GM23338 (cell line): ENCODE data around the gene PNLIPRP2. TPM values are rescaled to one million over a fixed set of nuclear protein-coding genes. Genes with fewer than 3 reads are reported as not detected.
A peak's percentile ranks its signal among the peaks of the same experiment; 100 is the strongest.

Source experiments
- ATAC-seq: fragments of 200-7000 bp; cut with Tn5 transposase; 3 replicates; pipeline ENCODE4 v1.9.1; 2020
- DNase-seq: peaks from one replicate; pipeline ENCODE4 v3.0.0-alpha.2; 2015; ENCODE audit warnings: low spot score
- H2AFZ ChIP-seq: fragments of 200-600 bp; sonication (generic); 2 replicates; pipeline ENCODE4 v1.8.0; 2016; ENCODE audit warnings: antibody characterized with exemption, mild to moderate bottlenecking, moderate library complexity
- H3F3A ChIP-seq: fragments of 200-600 bp; sonication (generic); replicated peaks from 2 replicates; pipeline ENCODE4 v1.8.0; 2017; ENCODE audit warnings: antibody characterized with exemption, mixed run types, low read depth
- H3K27ac ChIP-seq: fragments of 200-600 bp; sonication (generic); 2 replicates; pipeline ENCODE4 v1.6.1; 2016; ENCODE audit warnings: low read depth
- H3K27me3 ChIP-seq: fragments of 200-600 bp; sonication (generic); 2 replicates; pipeline ENCODE4 v1.8.0; 2016; ENCODE audit warnings: mild to moderate bottlenecking, mixed run types, moderate library complexity; ENCODE audit not compliant: insufficient read depth
- H3K36me3 ChIP-seq: fragments of 200-600 bp; sonication (generic); 2 replicates; pipeline ENCODE4 v1.8.0; 2016; ENCODE audit warnings: mild to moderate bottlenecking; ENCODE audit not compliant: insufficient read depth
- H3K4me1 ChIP-seq: fragments of 200-600 bp; sonication (generic); 2 replicates; pipeline ENCODE4 v1.8.0; 2016; ENCODE audit warnings: mild to moderate bottlenecking, moderate library complexity; ENCODE audit not compliant: insufficient read depth
- H3K4me2 ChIP-seq: fragments of 200-600 bp; sonication (generic); 2 replicates; pipeline ENCODE4 v1.7.1; 2017; ENCODE audit warnings: mixed run types
- H3K4me3 ChIP-seq: fragments of 200-600 bp; sonication (generic); 2 replicates; pipeline ENCODE4 v1.6.1; 2016; ENCODE audit warnings: mixed run types
- H3K79me2 ChIP-seq: fragments of 200-600 bp; sonication (generic); replicated peaks from 2 replicates; pipeline ENCODE4 v1.8.0; 2017; ENCODE audit warnings: mild to moderate bottlenecking; ENCODE audit not compliant: insufficient read depth
- H3K9me2 ChIP-seq: fragments of 200-600 bp; sonication (generic); 2 replicates; pipeline ENCODE4 v1.8.0; 2017; ENCODE audit not compliant: insufficient read depth
- H4K20me1 ChIP-seq: fragments of 200-600 bp; sonication (generic); replicated peaks from 2 replicates; pipeline ENCODE4 v1.8.0; 2017; ENCODE audit warnings: mild to moderate bottlenecking; ENCODE audit not compliant: insufficient read depth
- H3K27ac Mint-ChIP-seq: 2 replicates; pipeline ENCODE4 v1.8.0; 2020; ENCODE audit warnings: inconsistent platforms, mild to moderate bottlenecking, moderate library complexity, mixed read lengths
- H3K27me3 Mint-ChIP-seq: 3 replicates; pipeline ENCODE4 v1.8.0; 2022; ENCODE audit warnings: low read depth, mild to moderate bottlenecking, moderate library complexity, mixed read lengths, inconsistent platforms; ENCODE audit not compliant: insufficient read depth, poor library complexity
- H3K36me3 Mint-ChIP-seq: 3 replicates; pipeline ENCODE4 v1.8.0; 2021; ENCODE audit warnings: low read depth, mild to moderate bottlenecking, inconsistent platforms, moderate library complexity, mixed read lengths
- H3K4me1 Mint-ChIP-seq: 3 replicates; pipeline ENCODE4 v1.8.0; 2020; ENCODE audit warnings: mild to moderate bottlenecking, inconsistent platforms, mixed read lengths
- H3K4me3 Mint-ChIP-seq: 3 replicates; pipeline ENCODE4 v1.8.0; 2021; ENCODE audit warnings: moderate library complexity, mild to moderate bottlenecking, inconsistent platforms, mixed read lengths
- H3K9me3 Mint-ChIP-seq: 3 replicates; pipeline ENCODE4 v1.8.0; 2020; ENCODE audit warnings: moderate library complexity, mild to moderate bottlenecking, inconsistent platforms, mixed read lengths
- CREB1 ChIP-seq: fragments of 250-450 bp; sonication (Bioruptor Pico); IDR thresholded peaks from 2 replicates; pipeline ENCODE4 v1.5.0; 2020; ENCODE audit warnings: low read depth, mild to moderate bottlenecking, moderate library complexity
- EZH2 ChIP-seq: fragments of 200-600 bp; sonication (generic); IDR thresholded peaks from one replicate; pipeline ENCODE4 v1.8.0; 2017; ENCODE audit warnings: antibody characterized with exemption, mild to moderate bottlenecking, low read depth; ENCODE audit not compliant: unreplicated experiment
- EZH2phosphoT487 ChIP-seq: fragments of 200-600 bp; sonication (generic); IDR thresholded peaks from one replicate; pipeline ENCODE4 v1.8.1; 2018; ENCODE audit warnings: antibody characterized with exemption; ENCODE audit not compliant: unreplicated experiment
- JUNB ChIP-seq: IDR thresholded peaks from one replicate; pipeline ENCODE4 v1.6.1; 2016; ENCODE audit warnings: antibody characterized with exemption; ENCODE audit not compliant: unreplicated experiment
- NANOG ChIP-seq: IDR thresholded peaks from 2 replicates; pipeline ENCODE4 v1.6.1; 2016; ENCODE audit warnings: antibody characterized with exemption, borderline replicate concordance
- POLR2AphosphoS5 ChIP-seq: IDR thresholded peaks from 2 replicates; pipeline ENCODE4 v1.6.1; 2016; ENCODE audit warnings: antibody characterized with exemption, low read depth
- STAT1 ChIP-seq: IDR thresholded peaks from one replicate; pipeline ENCODE4 v1.6.1; 2016; ENCODE audit warnings: antibody characterized with exemption; ENCODE audit not compliant: unreplicated experiment
- ZNF114 ChIP-seq: fragments of 250-450 bp; sonication (Bioruptor Pico); IDR thresholded peaks from 2 replicates; pipeline ENCODE4 v1.5.0; 2020; ENCODE audit warnings: mild to moderate bottlenecking, moderate library complexity
- ZNF331 ChIP-seq: fragments of 250-450 bp; sonication (Bioruptor Pico); IDR thresholded peaks from 2 replicates; pipeline ENCODE4 v1.5.0; 2020; ENCODE audit warnings: low read depth, mild to moderate bottlenecking, moderate library complexity
- polyA plus RNA-seq: library from polyadenylated mRNA; unstranded; fragments of >200 nt; fragmentation: Nextera tagmentation; extraction: Ambion mirVana; gene quantifications from 2 replicates; pipeline ENCODE4 v1.2.1, GENCODE V29; 2016
- total RNA-seq: library from RNA; depleted of rRNA; stranded (reverse); fragments of >200 nt; shearing (Covaris generic); gene quantifications from 2 replicates; pipeline ENCODE4 v1.2.3, GENCODE V29; 2014
- TF ChIP-seq, protein P1 (sequence below): IDR thresholded peaks from 2 replicates; pipeline ENCODE4 v1.6.1; 2016; ENCODE audit warnings: antibody characterized with exemption
- TF ChIP-seq, protein P2 (sequence below): IDR thresholded peaks from one replicate; pipeline ENCODE4 v1.6.1; 2018; ENCODE audit warnings: antibody characterized with exemption; ENCODE audit not compliant: unreplicated experiment
- TF ChIP-seq, protein P3 (sequence below), 2 experiments: fragments of 200-600 bp in 1 of 2; sonication (generic) in 1 of 2; conservative IDR thresholded peaks; 2 replicates each; pipeline versions ENCODE4 v1.5.1 to v1.6.1; 2016 to 2017; ENCODE audit warnings: antibody characterized with exemption in 2 of 2, low read depth in 2 of 2, mild to moderate bottlenecking in 2 of 2, moderate library complexity in 1 of 2

PNLIPRP2 gene
- total and polyA plus RNA-seq, 2 experiments from 2014 or later: 0.24 TPM; not detected in 1

DNA sequence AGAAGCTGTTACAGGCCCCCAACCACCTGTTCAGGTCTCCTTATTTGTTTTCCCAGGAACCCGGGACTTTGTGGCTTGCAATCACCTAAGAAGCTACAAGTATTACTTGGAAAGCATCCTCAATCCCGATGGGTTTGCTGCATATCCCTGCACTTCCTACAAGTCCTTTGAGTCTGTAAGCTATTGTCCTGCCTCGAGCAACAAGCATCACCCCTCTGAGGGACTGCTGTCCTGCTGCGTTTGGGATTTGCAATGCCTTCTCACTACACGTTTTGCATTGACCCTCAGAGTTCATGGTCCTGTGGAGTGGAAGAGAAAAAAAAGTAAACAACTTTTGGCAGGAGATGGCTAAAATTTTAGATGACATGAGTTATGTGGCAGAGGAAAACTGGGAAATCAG, 20.8 kb upstream of the PNLIPRP2 start:
- no peak overlapping the region for H3K4me3 Mint-ChIP-seq
- ATAC-seq: peak; percentile 51; the same call in 2 of the 3 replicates
- H3K4me1 ChIP-seq: no peaks in the 10 kb centered on the region
- H3K9me2 ChIP-seq: no peaks in the 10 kb centered on the region
- H3F3A ChIP-seq: no peaks in the 10 kb centered on the region
- no peak overlapping the region for H3K27ac Mint-ChIP-seq
- H3K27me3 ChIP-seq: no peaks in the 10 kb centered on the region
- no peak overlapping the region for H3K4me2 ChIP-seq
- H3K27ac ChIP-seq: no peak overlapping the region
- no peaks in the 10 kb centered on the region for H3K36me3 Mint-ChIP-seq
- H3K9me3 Mint-ChIP-seq: no peaks in the 10 kb centered on the region
- no peaks in the 10 kb centered on the region for H4K20me1 ChIP-seq
- peaks cover 8% of the 10 kb centered on the region; the same call in 2 of the 3 replicates for H3K4me1 Mint-ChIP-seq
- TF ChIP-seq, protein P1, sequence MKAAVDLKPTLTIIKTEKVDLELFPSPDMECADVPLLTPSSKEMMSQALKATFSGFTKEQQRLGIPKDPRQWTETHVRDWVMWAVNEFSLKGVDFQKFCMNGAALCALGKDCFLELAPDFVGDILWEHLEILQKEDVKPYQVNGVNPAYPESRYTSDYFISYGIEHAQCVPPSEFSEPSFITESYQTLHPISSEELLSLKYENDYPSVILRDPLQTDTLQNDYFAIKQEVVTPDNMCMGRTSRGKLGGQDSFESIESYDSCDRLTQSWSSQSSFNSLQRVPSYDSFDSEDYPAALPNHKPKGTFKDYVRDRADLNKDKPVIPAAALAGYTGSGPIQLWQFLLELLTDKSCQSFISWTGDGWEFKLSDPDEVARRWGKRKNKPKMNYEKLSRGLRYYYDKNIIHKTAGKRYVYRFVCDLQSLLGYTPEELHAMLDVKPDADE: no peak
- TF ChIP-seq EZH2 (no peak), STAT1 (no peak), ZNF114 (CRISPR knock-in tag) (no peak), POLR2AphosphoS5 (no peak), ZNF331 (no peak), JUNB (no peak), NANOG (no peak), CREB1 (no peak), EZH2phosphoT487 (no peak)
- TF ChIP-seq, protein P2, sequence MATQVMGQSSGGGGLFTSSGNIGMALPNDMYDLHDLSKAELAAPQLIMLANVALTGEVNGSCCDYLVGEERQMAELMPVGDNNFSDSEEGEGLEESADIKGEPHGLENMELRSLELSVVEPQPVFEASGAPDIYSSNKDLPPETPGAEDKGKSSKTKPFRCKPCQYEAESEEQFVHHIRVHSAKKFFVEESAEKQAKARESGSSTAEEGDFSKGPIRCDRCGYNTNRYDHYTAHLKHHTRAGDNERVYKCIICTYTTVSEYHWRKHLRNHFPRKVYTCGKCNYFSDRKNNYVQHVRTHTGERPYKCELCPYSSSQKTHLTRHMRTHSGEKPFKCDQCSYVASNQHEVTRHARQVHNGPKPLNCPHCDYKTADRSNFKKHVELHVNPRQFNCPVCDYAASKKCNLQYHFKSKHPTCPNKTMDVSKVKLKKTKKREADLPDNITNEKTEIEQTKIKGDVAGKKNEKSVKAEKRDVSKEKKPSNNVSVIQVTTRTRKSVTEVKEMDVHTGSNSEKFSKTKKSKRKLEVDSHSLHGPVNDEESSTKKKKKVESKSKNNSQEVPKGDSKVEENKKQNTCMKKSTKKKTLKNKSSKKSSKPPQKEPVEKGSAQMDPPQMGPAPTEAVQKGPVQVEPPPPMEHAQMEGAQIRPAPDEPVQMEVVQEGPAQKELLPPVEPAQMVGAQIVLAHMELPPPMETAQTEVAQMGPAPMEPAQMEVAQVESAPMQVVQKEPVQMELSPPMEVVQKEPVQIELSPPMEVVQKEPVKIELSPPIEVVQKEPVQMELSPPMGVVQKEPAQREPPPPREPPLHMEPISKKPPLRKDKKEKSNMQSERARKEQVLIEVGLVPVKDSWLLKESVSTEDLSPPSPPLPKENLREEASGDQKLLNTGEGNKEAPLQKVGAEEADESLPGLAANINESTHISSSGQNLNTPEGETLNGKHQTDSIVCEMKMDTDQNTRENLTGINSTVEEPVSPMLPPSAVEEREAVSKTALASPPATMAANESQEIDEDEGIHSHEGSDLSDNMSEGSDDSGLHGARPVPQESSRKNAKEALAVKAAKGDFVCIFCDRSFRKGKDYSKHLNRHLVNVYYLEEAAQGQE: no peak
- TF ChIP-seq, protein P3, sequence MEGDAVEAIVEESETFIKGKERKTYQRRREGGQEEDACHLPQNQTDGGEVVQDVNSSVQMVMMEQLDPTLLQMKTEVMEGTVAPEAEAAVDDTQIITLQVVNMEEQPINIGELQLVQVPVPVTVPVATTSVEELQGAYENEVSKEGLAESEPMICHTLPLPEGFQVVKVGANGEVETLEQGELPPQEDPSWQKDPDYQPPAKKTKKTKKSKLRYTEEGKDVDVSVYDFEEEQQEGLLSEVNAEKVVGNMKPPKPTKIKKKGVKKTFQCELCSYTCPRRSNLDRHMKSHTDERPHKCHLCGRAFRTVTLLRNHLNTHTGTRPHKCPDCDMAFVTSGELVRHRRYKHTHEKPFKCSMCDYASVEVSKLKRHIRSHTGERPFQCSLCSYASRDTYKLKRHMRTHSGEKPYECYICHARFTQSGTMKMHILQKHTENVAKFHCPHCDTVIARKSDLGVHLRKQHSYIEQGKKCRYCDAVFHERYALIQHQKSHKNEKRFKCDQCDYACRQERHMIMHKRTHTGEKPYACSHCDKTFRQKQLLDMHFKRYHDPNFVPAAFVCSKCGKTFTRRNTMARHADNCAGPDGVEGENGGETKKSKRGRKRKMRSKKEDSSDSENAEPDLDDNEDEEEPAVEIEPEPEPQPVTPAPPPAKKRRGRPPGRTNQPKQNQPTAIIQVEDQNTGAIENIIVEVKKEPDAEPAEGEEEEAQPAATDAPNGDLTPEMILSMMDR (conservative IDR thresholded peaks at IDR 0.05; ENCODE audit: low read depth in 2 of 2): no peak
- peaks cover 4% of the 10 kb centered on the region for H3K27me3 Mint-ChIP-seq
- no peak overlapping the region for H3K4me3 ChIP-seq
- no peak for DNase-seq
- no peaks in the 10 kb centered on the region for H3K36me3 ChIP-seq
- no peaks in the 10 kb centered on the region for H3K79me2 ChIP-seq
- no peak overlapping the region for H2AFZ ChIP-seq
